Activated CD8-positive, alpha-beta T cell treated with anti-CD3 and anti-CD28 coated beads, Interleukin-2, amount 10 ng/mL, durations not matched to agents 7 days and 5 days (primary cell): Measurements from ENCODE around the gene ITK. TPM values are rescaled to one million over a fixed set of nuclear protein-coding genes. Genes with fewer than 3 reads are reported as not detected.

Source experiments
- ATAC-seq: fragments of 150-1000 bp; cut with Tn5 transposase; one replicate; pipeline ENCODE4 v1.10.0; 2021; ENCODE audit warnings: moderate library complexity
- CTCF ChIA-PET: fragments of 350-600 bp; sonication (Branson Sonifier 250); formaldehyde crosslinking; loops from one replicate; lab custom pipeline; 2021; ENCODE audit warnings: antibody characterized with exemption; lab: Charles Lee
- POLR2A ChIA-PET: fragments of 350-600 bp; sonication (Branson Sonifier 250); formaldehyde crosslinking; loops from one replicate; lab custom pipeline; 2021; ENCODE audit warnings: antibody characterized with exemption; lab: Charles Lee
- DNase-seq: peaks from one replicate; pipeline ENCODE4 v3.0.0-alpha.2; 2020
- H3K27ac Mint-ChIP-seq: one replicate; pipeline ENCODE4 v1.8.0; 2021; ENCODE audit warnings: mild to moderate bottlenecking, mixed read lengths
- H3K27me3 Mint-ChIP-seq: one replicate; pipeline ENCODE4 v1.8.0; 2021; ENCODE audit warnings: low read depth, mixed read lengths
- H3K36me3 Mint-ChIP-seq: one replicate; pipeline ENCODE4 v1.8.0; 2021; ENCODE audit warnings: low read depth, mixed read lengths
- H3K4me1 Mint-ChIP-seq: one replicate; pipeline ENCODE4 v1.8.0; 2021; ENCODE audit warnings: low read depth, mixed read lengths
- H3K4me3 Mint-ChIP-seq: one replicate; pipeline ENCODE4 v1.8.0; 2021; ENCODE audit warnings: mild to moderate bottlenecking, mixed read lengths
- H3K9me3 Mint-ChIP-seq: one replicate; pipeline ENCODE4 v1.8.0; 2022; ENCODE audit warnings: mixed read lengths; ENCODE audit not compliant: insufficient read depth
- total RNA-seq, 2 experiments: library from RNA; stranded (reverse); gene quantifications; one replicate each; pipeline ENCODE4 v1.2.3, GENCODE V29; 2021

ITK gene
- total RNA-seq, 2 experiments from 2014 or later: 254 to 263 TPM

DNA sequence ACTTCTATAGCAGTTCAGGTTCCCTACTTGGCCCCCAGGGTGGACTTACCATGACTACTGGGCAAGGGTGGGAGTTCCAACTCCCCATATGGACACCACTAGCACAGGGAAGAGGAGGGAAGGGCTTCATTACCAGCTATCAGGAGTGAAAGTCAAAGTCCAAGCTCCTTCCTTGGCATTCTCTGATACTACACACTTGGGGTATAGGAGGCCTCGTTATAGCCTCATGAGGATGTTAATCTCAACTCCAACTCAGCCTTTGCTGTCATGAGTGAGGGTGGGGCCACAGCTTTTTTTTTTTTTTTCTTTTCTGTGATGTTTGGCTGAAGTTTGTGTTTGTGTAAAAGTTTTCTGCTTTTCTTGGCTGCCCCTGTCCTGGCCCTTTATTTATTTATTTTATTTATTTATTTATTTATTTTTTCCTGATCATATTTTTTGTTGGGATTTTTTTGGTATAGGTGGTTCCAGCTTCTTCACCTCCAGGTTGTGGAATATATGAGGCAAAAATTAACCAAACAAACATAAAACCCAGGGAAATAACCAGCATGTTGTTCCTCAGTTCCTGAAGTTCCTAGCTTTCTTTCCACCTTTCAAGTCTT lies 23.2 kb upstream of the ITK start:
- Mint-ChIP-seq H3K36me3 (peaks cover 6% of the 10 kb centered on the region), H3K4me1 (peaks cover 68% of the 10 kb centered on the region), H3K27ac (no peak overlapping the region), H3K4me3 (no peak overlapping the region), H3K9me3 (no peaks in the 10 kb centered on the region), H3K27me3 (no peaks in the 10 kb centered on the region)
- POLR2A ChIA-PET: interaction anchor here (1.0 to 2.1 kb wide), 4 partner anchors 9 to 23 kb away, joined by 4 to 9 read pairs (median 6); partner anchors contain the start of genes GARIN3, ITK and MED7
- CTCF ChIA-PET: interaction anchor here (1.0 to 5.0 kb wide), 7 partner anchors 8 to 33 kb away, joined by 3 to 26 read pairs (median 4); partner anchors contain the start of genes GARIN3 and ITK
- DNase-seq: peak; percentile 18
- no peak for ATAC-seq

DNA sequence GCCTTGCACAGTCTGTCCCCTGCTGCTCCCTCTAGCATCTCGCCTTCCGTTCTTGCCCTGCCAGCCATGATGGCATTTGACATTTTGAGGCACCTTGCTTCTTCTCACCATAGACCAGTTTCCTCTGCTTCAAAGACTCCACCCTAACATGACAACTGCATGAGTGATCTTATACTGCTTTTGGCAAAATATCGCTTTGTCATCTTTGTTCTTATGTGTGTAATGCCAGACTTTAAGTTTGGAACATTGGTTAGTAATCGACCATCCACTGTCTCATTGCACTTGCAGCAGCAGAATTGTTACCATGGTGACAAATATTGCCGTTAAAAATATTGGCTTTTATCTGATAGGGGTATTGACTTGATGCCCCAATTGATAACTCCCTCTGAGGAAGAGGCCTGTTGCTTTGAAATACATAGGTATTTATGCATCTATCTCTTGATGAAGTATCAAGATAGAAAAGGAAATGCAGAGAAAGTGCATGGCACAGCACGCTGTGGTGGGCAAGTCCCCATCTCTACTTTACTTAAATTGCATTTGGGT lies 21.4 kb upstream of the ITK start:
- Mint-ChIP-seq H3K4me1 (peaks cover 58% of the 10 kb centered on the region), H3K9me3 (no peaks in the 10 kb centered on the region), H3K36me3 (peaks cover 6% of the 10 kb centered on the region), H3K4me3 (no peak overlapping the region), H3K27ac (peak overlapping the region; percentile 50), H3K27me3 (no peaks in the 10 kb centered on the region)
- ChIA-PET CTCF (interaction anchor here (0.8 to 1.5 kb wide), 2 partner anchors 13 to 23 kb away, joined by 3 read pairs; no protein-coding TSS in a partner anchor), POLR2A (interaction anchor here (0.6 to 1.0 kb wide), 2 partner anchors 32 to 113 kb away, joined by 3 read pairs; no protein-coding TSS in a partner anchor)
- peak; percentile 80 for ATAC-seq
- DNase-seq: peak; percentile 44

DNA sequence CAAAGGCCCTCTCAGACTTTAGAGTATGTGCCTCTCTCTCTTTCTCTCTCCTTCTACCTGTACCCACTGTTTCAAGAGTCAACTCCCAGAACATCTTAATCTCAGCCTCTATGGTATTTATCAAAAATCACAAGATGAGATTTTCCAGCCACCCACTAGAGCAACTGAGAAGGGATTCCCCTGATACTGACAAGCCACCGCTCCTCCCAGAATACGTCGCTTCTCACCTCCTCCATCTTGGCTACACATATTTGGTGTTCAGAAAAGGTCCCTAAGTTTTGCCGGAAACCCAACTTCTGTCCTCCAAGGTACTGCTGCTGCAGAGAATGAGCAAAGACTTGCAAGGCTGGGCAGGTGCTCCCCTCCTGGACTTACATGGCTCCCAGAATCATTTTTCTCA lies 20.6 kb upstream of the ITK start:
- Mint-ChIP-seq H3K9me3 (no peaks in the 10 kb centered on the region), H3K36me3 (peaks cover 5% of the 10 kb centered on the region), H3K4me3 (peak overlapping the region; percentile 9), H3K27me3 (no peaks in the 10 kb centered on the region), H3K4me1 (peaks cover 51% of the 10 kb centered on the region), H3K27ac (peak overlapping the region; percentile 50)
- CTCF ChIA-PET: interaction anchor here (0.8 kb wide), 1 partner anchor 12 kb away, joined by 3 read pairs; no protein-coding TSS in a partner anchor
- POLR2A ChIA-PET: interaction anchor here (0.6 kb wide), 1 partner anchor 89 kb away, joined by 3 read pairs; no protein-coding TSS in a partner anchor
- no peak for DNase-seq
- no peak for ATAC-seq

DNA sequence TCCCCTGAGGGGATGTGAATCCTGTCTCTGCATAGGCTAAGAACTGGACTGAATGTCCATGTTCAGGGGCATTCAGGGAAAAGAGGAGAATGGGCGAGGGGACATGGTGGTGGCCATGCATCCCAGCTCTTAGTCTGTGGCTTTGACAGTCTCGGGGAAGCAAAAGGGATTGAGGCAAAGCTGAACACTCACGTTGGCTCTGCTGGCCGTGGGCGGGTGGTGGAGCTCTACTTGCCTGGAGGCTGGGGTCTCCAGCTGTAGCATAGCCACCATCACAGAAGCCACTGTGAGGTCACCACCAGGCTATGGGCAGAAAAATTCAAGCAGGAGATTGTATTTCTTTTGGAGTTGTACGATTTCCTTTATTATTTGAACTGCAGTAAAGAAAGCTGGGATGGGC lies 18.6 kb upstream of the ITK start:
- no peaks in the 10 kb centered on the region for H3K27me3 Mint-ChIP-seq
- no peak overlapping the region for H3K27ac Mint-ChIP-seq
- peaks cover 53% of the 10 kb centered on the region for H3K4me1 Mint-ChIP-seq
- DNase-seq (peak; percentile 17), ATAC-seq (no peak)
- no peaks in the 10 kb centered on the region for H3K9me3 Mint-ChIP-seq
- CTCF ChIA-PET: interaction anchor here (0.5 to 1.2 kb wide), 6 partner anchors 9 to 25 kb away, joined by 3 to 5 read pairs (median 4); no protein-coding TSS in a partner anchor
- no peak overlapping the region for H3K4me3 Mint-ChIP-seq
- H3K36me3 Mint-ChIP-seq: peaks cover 2% of the 10 kb centered on the region
- POLR2A ChIA-PET: interaction anchor here (0.8 kb wide), 1 partner anchor 12 kb away, joined by 3 read pairs; no protein-coding TSS in a partner anchor

DNA sequence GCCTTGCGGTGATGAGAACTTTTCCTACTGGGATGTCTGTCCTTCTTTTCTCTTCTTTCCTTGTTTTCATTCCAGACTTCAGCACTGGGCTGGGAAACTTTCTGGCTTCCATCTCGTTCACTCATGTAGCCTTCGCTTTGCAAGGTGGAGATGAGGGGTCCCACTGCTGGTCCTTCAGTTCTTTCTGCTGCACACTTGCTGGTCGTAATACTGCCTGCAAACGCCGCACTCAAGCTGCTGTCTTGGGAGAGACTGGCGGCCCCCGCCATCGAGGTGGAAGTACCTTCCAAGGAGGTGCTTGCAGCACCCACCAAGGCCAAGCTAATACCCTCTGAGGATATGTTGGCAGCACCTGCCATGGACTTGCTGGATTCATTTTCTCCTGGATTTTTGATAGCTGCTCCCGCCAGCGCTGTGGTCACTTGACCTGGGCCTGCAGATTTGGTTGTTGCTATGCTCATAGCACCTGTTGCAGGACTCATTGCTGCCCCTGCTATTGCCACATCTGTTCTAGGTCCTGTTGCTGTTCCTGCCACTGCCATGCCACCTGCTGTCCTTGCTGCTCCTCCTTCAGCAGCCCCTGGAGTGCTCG lies 17.6 kb upstream of the ITK start:
- no peak overlapping the region for H3K4me3 Mint-ChIP-seq
- peaks cover 57% of the 10 kb centered on the region for H3K4me1 Mint-ChIP-seq
- peak; percentile 19 for DNase-seq
- H3K27me3 Mint-ChIP-seq: no peaks in the 10 kb centered on the region
- H3K36me3 Mint-ChIP-seq: peaks cover 2% of the 10 kb centered on the region
- CTCF ChIA-PET: interaction anchor here (1.2 kb wide), 4 partner anchors 9 to 24 kb away, joined by 3 to 5 read pairs (median 4); no protein-coding TSS in a partner anchor
- H3K27ac Mint-ChIP-seq: peak overlapping the region; percentile 18
- no peaks in the 10 kb centered on the region for H3K9me3 Mint-ChIP-seq
- POLR2A ChIA-PET: interaction anchor here (0.9 kb wide), 1 partner anchor 8 kb away, joined by 3 read pairs; no protein-coding TSS in a partner anchor
- ATAC-seq: no peak

DNA sequence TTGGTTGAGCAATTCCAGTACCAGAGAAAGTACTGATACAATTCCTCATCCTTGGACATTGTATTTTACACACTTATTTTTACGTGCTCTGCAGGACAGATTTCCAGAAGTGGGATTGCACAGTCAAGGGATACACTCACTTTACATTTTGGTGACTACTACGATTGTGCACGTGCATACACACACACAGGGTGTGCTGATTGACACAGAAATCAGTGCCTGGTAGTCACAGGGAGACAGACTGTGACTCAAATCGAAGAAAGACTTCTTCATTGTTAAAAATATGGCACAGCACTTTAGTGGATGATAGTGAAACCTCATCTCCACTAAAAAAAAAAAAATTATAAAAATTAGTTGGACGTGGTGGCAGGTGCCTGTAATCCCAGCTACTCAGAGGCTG lies 16.1 kb upstream of the ITK start:
- ATAC-seq: no peak
- H3K27ac Mint-ChIP-seq: no peak overlapping the region

DNA sequence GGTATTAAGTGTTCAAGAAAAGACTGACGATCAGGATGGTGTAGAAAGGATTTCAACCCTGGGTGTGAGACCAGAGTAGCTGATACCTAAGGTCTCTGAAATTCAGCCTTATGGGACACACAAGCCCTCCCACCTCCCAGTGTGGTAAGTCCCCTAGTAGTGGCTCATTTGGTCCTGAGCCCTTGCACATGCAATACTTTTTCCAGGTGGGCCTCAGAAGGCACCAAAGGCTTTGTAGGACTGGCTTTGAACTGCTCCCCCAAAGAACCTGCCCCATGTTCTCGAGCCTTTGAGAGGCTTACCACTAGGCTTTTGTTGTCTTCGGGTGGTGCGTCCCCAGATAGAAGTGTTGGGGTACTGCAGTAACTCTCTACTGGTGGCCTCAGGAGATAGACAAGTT lies 15.4 kb upstream of the ITK start:
- no peak for ATAC-seq
- no peaks in the 10 kb centered on the region for H3K9me3 Mint-ChIP-seq
- ChIA-PET POLR2A (interaction anchor here (1.4 kb wide), 1 partner anchor 24 kb away, joined by 3 read pairs; no protein-coding TSS in a partner anchor), CTCF (interaction anchor here (1.0 to 1.4 kb wide), 2 partner anchors 9 to 16 kb away, joined by 3 to 5 read pairs; no protein-coding TSS in a partner anchor)
- H3K27ac Mint-ChIP-seq: peak overlapping the region; percentile 2
- no peak overlapping the region for H3K4me3 Mint-ChIP-seq
- DNase-seq: peak; percentile 20
- no peaks in the 10 kb centered on the region for H3K27me3 Mint-ChIP-seq
- H3K36me3 Mint-ChIP-seq: peaks cover 6% of the 10 kb centered on the region
- H3K4me1 Mint-ChIP-seq: peaks cover 56% of the 10 kb centered on the region

More for the DNA sequence above, 16.1 kb upstream of the ITK start:
- Mint-ChIP-seq H3K4me1 (peaks cover 59% of the 10 kb centered on the region), H3K9me3 (no peaks in the 10 kb centered on the region), H3K27me3 (no peaks in the 10 kb centered on the region), H3K36me3 (peaks cover 2% of the 10 kb centered on the region), H3K4me3 (no peak overlapping the region)
- CTCF ChIA-PET: interaction anchor here (1.4 kb wide), 1 partner anchor 15 kb away, joined by 5 read pairs; no protein-coding TSS in a partner anchor
- peak; percentile 13 for DNase-seq
- POLR2A ChIA-PET: interaction anchor here (1.4 kb wide), 1 partner anchor 25 kb away, joined by 3 read pairs; no protein-coding TSS in a partner anchor

DNA sequence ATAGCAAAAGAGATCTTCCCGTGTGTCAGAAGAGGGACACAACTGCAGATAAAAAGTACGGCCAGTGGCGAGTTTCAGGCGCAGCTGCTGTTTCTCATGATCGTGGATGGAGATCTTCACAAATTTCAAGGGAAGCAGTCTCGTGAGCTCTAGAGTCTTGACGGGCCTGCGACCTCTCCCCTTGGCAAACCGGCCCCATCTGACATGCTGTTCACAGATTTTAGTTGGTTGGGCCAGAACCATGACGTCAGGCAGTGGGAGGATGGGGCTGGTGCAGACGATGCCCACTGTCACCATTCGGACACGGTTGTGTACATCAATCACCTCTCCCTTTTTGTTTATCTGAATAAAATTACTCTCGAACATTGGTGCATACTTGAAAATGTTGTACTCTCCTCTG lies 15.0 kb upstream of the ITK start:
- peak; percentile 11 for DNase-seq
- H3K9me3 Mint-ChIP-seq: no peaks in the 10 kb centered on the region
- POLR2A ChIA-PET: interaction anchor here (1.1 to 1.4 kb wide), 2 partner anchors 9 to 24 kb away, joined by 3 to 9 read pairs; no protein-coding TSS in a partner anchor
- no peak overlapping the region for H3K27ac Mint-ChIP-seq
- no peak overlapping the region for H3K4me3 Mint-ChIP-seq
- no peaks in the 10 kb centered on the region for H3K27me3 Mint-ChIP-seq
- no peak for ATAC-seq
- CTCF ChIA-PET: interaction anchor here (1.0 to 1.4 kb wide), 2 partner anchors 9 to 16 kb away, joined by 3 to 5 read pairs; no protein-coding TSS in a partner anchor
- H3K4me1 Mint-ChIP-seq: peaks cover 59% of the 10 kb centered on the region
- peaks cover 9% of the 10 kb centered on the region for H3K36me3 Mint-ChIP-seq

DNA sequence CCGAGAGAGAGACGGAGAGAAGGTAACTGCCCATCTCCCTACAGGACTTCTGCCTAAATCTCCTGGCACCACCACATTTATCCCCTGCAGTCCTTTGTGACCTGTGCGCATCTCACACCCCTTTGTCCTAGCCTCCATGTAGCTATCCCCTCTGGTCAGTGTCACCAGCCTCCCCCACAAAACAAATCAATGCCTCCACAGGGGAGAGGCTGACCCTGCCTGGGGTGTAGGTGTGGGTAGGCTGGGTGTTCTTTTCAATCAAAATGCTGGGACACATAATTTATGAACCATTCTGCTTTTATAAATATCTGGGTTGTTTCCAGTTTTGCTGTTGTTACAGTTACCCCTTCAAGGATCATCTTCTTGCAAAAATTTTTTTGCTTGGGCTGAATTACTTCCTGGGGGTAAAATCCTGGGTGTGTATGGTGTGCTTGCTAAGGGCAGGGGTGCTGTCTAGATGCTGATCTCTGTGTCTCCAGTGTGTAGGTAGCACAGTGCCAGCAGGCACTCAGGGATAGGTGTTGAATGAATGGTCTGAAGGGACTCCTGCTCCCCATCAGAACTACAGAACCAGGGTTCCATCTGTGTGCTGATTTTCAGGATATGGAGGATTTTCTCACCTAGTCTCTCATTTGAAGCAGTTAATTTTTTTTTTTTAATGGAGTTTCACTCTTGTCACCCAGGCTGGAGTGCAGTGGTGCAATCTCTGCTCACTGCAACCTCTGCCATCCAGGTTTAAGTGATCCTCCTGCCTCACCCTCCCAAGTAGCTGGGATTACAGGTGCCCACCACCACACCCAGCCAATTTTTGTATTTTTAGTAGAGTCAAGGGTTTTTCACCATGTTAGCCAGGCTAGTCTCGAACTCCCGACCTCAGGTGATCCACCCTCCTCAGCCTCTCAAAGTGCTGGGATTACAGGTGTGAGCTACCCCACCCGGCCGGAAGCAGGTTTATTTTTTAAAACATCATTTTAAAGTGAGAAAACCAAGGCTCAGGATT lies 14.1 kb upstream of the ITK start, which contains the start of gene GARIN3:
TSS of gene GARIN3 (minus strand) at position 51 of the 1,000 bp plus-strand sequence. CDS start 96 bp downstream, outside the sequence.
- Mint-ChIP-seq H3K4me1 (peaks cover 62% of the 10 kb centered on the region), H3K4me3 (peak within 1 kb of the TSS; percentile 69), H3K27me3 (no peaks in the 10 kb centered on the region), H3K9me3 (no peaks in the 10 kb centered on the region), H3K36me3 (peaks cover 11% of the 10 kb centered on the region), H3K27ac (peak within 1 kb of the TSS; percentile 85)
- POLR2A ChIA-PET: interaction anchor here (0.5 to 2.7 kb wide), 7 partner anchors 9 to 145 kb away, joined by 3 to 22 read pairs (median 9); partner anchors contain the start of gene ITK
- peak; percentile 57 for ATAC-seq
- peak; percentile 23 for DNase-seq
- CTCF ChIA-PET: interaction anchor here (0.8 to 3.0 kb wide), 11 partner anchors 9 to 88 kb away, joined by 3 to 26 read pairs (median 4); partner anchors contain the start of gene ITK

DNA sequence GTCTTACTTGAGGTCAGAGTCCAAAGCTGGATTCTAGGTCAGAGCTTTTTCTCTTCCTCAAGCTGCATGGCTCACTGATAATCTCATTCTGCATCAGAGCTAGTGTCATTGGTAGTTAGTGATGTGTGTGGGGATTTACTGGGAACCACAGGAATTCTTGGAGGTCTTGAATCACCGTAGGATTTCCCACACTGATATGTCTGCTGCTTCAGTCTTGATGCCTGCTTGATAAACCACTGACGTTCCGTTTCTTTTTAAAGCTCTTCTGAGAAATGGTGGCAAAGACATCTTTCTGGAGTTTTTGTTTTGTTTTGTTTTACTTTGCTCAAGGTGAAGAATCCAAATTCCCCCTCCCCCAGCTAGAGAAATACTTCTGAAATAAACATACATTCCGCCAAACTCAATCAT lies 13.4 kb upstream of the ITK start:
- CTCF ChIA-PET: interaction anchor here (0.8 to 3.0 kb wide), 12 partner anchors 8 to 87 kb away, joined by 3 to 26 read pairs (median 4); partner anchors contain the start of genes ITK and MED7
- POLR2A ChIA-PET: interaction anchor here (0.6 to 2.7 kb wide), 10 partner anchors 11 to 105 kb away, joined by 3 to 22 read pairs (median 4); partner anchors contain the start of genes ITK and MED7
- Mint-ChIP-seq H3K36me3 (peaks cover 10% of the 10 kb centered on the region), H3K4me3 (peak overlapping the region; percentile 69), H3K9me3 (no peaks in the 10 kb centered on the region), H3K27me3 (no peaks in the 10 kb centered on the region), H3K4me1 (peaks cover 67% of the 10 kb centered on the region), H3K27ac (peak overlapping the region; percentile 85)
- DNase-seq (peak; percentile 26), ATAC-seq (peak; percentile 45)
